Left ventricle myocardium superior (tissue), 1 donor: ENCODE measurements around the gene C3orf33. TPM values are rescaled to one million over a fixed set of nuclear protein-coding genes. Genes with fewer than 3 reads are reported as not detected.
"Not testable (repeated sequence)": the region's sequence is repeated elsewhere in the genome, so short reads cannot be mapped to it uniquely, and the experiment has no call there.

Experiments
- ATAC-seq: fragments of 200-7000 bp; cut with Tn5 transposase; one replicate; pipeline ENCODE4 v1.9.1; 2020; ENCODE audit warnings: mild to moderate bottlenecking, moderate library complexity
- DNase-seq: peaks from one replicate; pipeline ENCODE4 v3.0.0-alpha.2; 2020
- intact Hi-C: fragments of 100-400 bp; cut with micrococcal nuclease; formaldehyde crosslinking; loops from one replicate; pipeline ENCODE4 v1.11.0; 2022
- long read RNA-seq: library from polyadenylated mRNA; unstranded; transcript quantifications from one replicate; pipeline ENCODE4 v2.0.0, GENCODE V29; 2021
- total RNA-seq: library from RNA; stranded (reverse); fragmentation: NEBNext Ultra II Directional; extraction: Animal tissue kit (Norgen Biotek cat#: 25700); gene quantifications from one replicate; pipeline ENCODE4 v1.2.1, GENCODE V29; 2021
- donor health status: DM: no; HTN: yes; CAD: no; lungs with severe emphysema.

C3orf33 gene
- 7.3 TPM for total RNA-seq
- long read RNA-seq, transcript C3orf33-201 (5 exons, 1,884 nt), result major isoform, 17 of 20 reads
- long read RNA-seq, partial matches to known transcripts, result 0 of 20 reads
- long read RNA-seq, other reads (novel, unspliced or antisense), result 2 of 20 reads

GRCh38 chr3:155805802-155806618 lies at the start of gene C3orf33:
Gene C3orf33 (minus strand): TSS chr3:155806278. CDS start chr3:155806252, 26 bp downstream.
- intact Hi-C loops, result loop anchor here (10.0 kb wide), 1 partner anchor 69 kb away; the partner anchor contains the start of gene GMPS
- peak; percentile 98 for ATAC-seq
- peak; percentile 87 for DNase-seq

GRCh38 chr3:155854141-155854940 lies 48.3 kb upstream of the C3orf33 start, which contains the start of gene SLC33A1:
Gene SLC33A1 (minus strand): TSS chr3:155854427. CDS start chr3:155853997, 430 bp downstream.
- peak; percentile 99 for DNase-seq
- intact Hi-C loops, result no loop called here
- ATAC-seq, result peak; percentile 98

- ATAC-seq (peak; percentile 8), DNase-seq (peak; percentile 52)
- intact Hi-C loops, result no loop called here
Observed at GRCh38 chr3:155853214-155854140, 47.4 kb upstream of the C3orf33 start.

GRCh38 chr3:155852341-155852740 lies 46.3 kb upstream of the C3orf33 start:
- ATAC-seq, result no peak
- DNase-seq, result no peak
- intact Hi-C loops, result no loop called here

GRCh38 chr3:155849404-155849803 lies 43.3 kb upstream of the C3orf33 start:
- DNase-seq, ATAC-seq, intact Hi-C loops: not testable (repeated sequence)

GRCh38 chr3:155847993-155848392 lies 41.9 kb upstream of the C3orf33 start:
- DNase-seq, result no peak
- intact Hi-C loops, result no loop called here
- no peak for ATAC-seq

GRCh38 chr3:155846119-155846518 lies 40.0 kb upstream of the C3orf33 start:
- intact Hi-C loops, result no loop called here
- ATAC-seq (no peak), DNase-seq (no peak)

- intact Hi-C loops, result no loop called here
- ATAC-seq (no peak), DNase-seq (no peak)
Observed at GRCh38 chr3:155843569-155843968, 37.5 kb upstream of the C3orf33 start.

- intact Hi-C loops, result no loop called here
- ATAC-seq (no peak), DNase-seq (no peak)
Observed at GRCh38 chr3:155835341-155836071, 29.4 kb upstream of the C3orf33 start.

GRCh38 chr3:155828490-155829098 lies 22.5 kb upstream of the C3orf33 start:
- DNase-seq, ATAC-seq, intact Hi-C loops: not testable (repeated sequence)

GRCh38 chr3:155815030-155815545 lies 9.0 kb upstream of the C3orf33 start:
- intact Hi-C loops, result no loop called here
- DNase-seq, result no peak
- ATAC-seq, result no peak

GRCh38 chr3:155813224-155813623 lies 7.1 kb upstream of the C3orf33 start:
- ATAC-seq, DNase-seq, intact Hi-C loops: not testable (repeated sequence)

- intact Hi-C loops, result loop anchor here (10.0 kb wide), 1 partner anchor 66 kb away; the partner anchor contains the start of gene GMPS
- ATAC-seq, result no peak
Observed at GRCh38 chr3:155809181-155809580, 3.1 kb upstream of the C3orf33 start.

GRCh38 chr3:155807823-155808222 lies 1.7 kb upstream of the C3orf33 start:
- intact Hi-C loops, result loop anchor here (10.0 kb wide), 1 partner anchor 67 kb away; the partner anchor contains the start of gene GMPS
- peak; percentile 67 for ATAC-seq
- no peak for DNase-seq

More at GRCh38 chr3:155809181-155809580, 3.1 kb upstream of the C3orf33 start:
- DNase-seq, result no peak

- intact Hi-C loops, result loop anchor here (10.0 kb wide), 1 partner anchor 69 kb away; the partner anchor contains the start of gene GMPS
- ATAC-seq (peak; percentile 59), DNase-seq (no peak)
Observed at GRCh38 chr3:155805204-155805801, 775 bp downstream of the C3orf33 start.

GRCh38 chr3:155804323-155804722 lies 1.8 kb downstream of the C3orf33 start:
- DNase-seq, result no peak
- intact Hi-C loops, result loop anchor here (10.0 kb wide), 1 partner anchor 70 kb away; the partner anchor contains the start of gene GMPS
- no peak for ATAC-seq

- no peak for DNase-seq
- intact Hi-C loops, result no loop called here
- no peak for ATAC-seq
Observed at GRCh38 chr3:155792532-155792931, 13.5 kb downstream of the C3orf33 start.
